Lung (tissue), 12 donors: ENCODE results near the gene CPSF3. TPM values are rescaled to one million over a fixed set of nuclear protein-coding genes. Genes with fewer than 3 reads are reported as not detected.

Experiments
- ATAC-seq: fragments of 200-7000 bp; cut with Tn5 transposase; one replicate; pipeline ENCODE4 v1.9.1; 2020; ENCODE audit warnings: moderate number of reproducible peaks; ENCODE audit not compliant: insufficient read depth, low FRiP score
- DNase-seq, 3 donors: peaks; one replicate each; pipeline ENCODE4 v3.0.0-alpha.2; 2013 to 2017
- H3K27ac ChIP-seq, 2 donors: one replicate each; pipeline ENCODE4 v1.5.1; 2013; ENCODE audit warnings: mild to moderate bottlenecking in 2 of 2, moderate library complexity in 2 of 2, control low read depth in 1 of 2, inconsistent platforms in 1 of 2, low read depth in 1 of 2, low read length in 1 of 2
- H3K27me3 ChIP-seq, 3 donors: one replicate each; pipeline ENCODE4 v1.5.1; 2013; ENCODE audit warnings: low read length in 2 of 3; ENCODE audit not compliant: control insufficient read depth in 3 of 3, insufficient read depth in 3 of 3
- H3K36me3 ChIP-seq, 4 donors: one replicate each; pipeline ENCODE4 v1.5.1; 2013; ENCODE audit warnings: low read length in 4 of 4, mild to moderate bottlenecking in 1 of 4, moderate library complexity in 1 of 4; ENCODE audit not compliant: control insufficient read depth in 4 of 4, insufficient read depth in 4 of 4
- H3K4me1 ChIP-seq, 5 donors: one replicate each; pipeline ENCODE4 v1.5.1; 2013; ENCODE audit warnings: low read length in 5 of 5, mild to moderate bottlenecking in 2 of 5, moderate library complexity in 1 of 5; ENCODE audit not compliant: control insufficient read depth in 5 of 5, insufficient read depth in 5 of 5
- H3K4me3 ChIP-seq: one replicate; pipeline ENCODE4 v1.5.1; 2013; ENCODE audit warnings: mild to moderate bottlenecking, control low read depth, moderate library complexity
- H3K9ac ChIP-seq, 2 donors: one replicate each; pipeline ENCODE4 v1.5.1; 2013; ENCODE audit warnings: low read length in 2 of 2, control low read depth in 1 of 2; ENCODE audit not compliant: insufficient read depth in 1 of 2
- H3K9me3 ChIP-seq, 4 donors: one replicate each; pipeline ENCODE4 v1.5.1; 2013; ENCODE audit warnings: low read length in 3 of 4, mild to moderate bottlenecking in 1 of 4, moderate library complexity in 1 of 4; ENCODE audit not compliant: control insufficient read depth in 4 of 4, insufficient read depth in 3 of 4
- CTCF ChIP-seq: IDR thresholded peaks from 2 replicates; pipeline ENCODE4 v1.5.1; 2012; ENCODE audit warnings: mild to moderate bottlenecking; ENCODE audit errors: control extremely low read depth, extremely low read depth
- WGBS, 2 donors: extraction: QIAGEN DNeasy Blood & Tissue Kit; methylation state at CpG; one replicate each; pipeline ENCODE4 v1.1.7; 2013; 5-methylcytosine and 5-hydroxymethylcytosine counted together
- polyA plus RNA-seq, 2 donors: library from polyadenylated mRNA; stranded (reverse); fragments of 200-250 nt; gene quantifications; one replicate each; pipeline ENCODE4 v1.2.1, GENCODE V29; 2013
- total RNA-seq, 2 donors: library from RNA; depleted of rRNA in 1 of 2; stranded (reverse); fragments of >200 nt in 1 of 2; gene quantifications; one replicate each; pipeline ENCODE4 v1.2.1, GENCODE V29; 2014 to 2021
- donor health status: control.
- donor health status: control.
- donor health status: Bipolar disorder and iron deficiency.
- donor health status: healthy.
- donor health status: DM: yes; HTN: yes; CAD: no.

Gene CPSF3
- total and polyA plus RNA-seq, 4 donors = 15.6 to 25.9 (median 20.8) TPM

- no peak overlapping the region for H3K9ac ChIP-seq
- ATAC-seq = no peak
- peaks cover 6 to 14% (median 11%) of the 10 kb centered on the region in 4 donors for H3K36me3 ChIP-seq
- 93 to 97% methylated on average over 3 of the region's 3 CpGs for WGBS, 2 donors
- H3K27ac ChIP-seq = no peak overlapping the region
- no peak for TF ChIP-seq CTCF
- H3K4me3 ChIP-seq = no peak overlapping the region
- H3K4me1 ChIP-seq = peaks cover 0 to 2% (median 0%) of the 10 kb centered on the region in 5 donors
- no peaks in the 10 kb centered on the region for H3K9me3 ChIP-seq
- no peaks in the 10 kb centered on the region for H3K27me3 ChIP-seq
- DNase-seq = no peak
Observed at GRCh38 chr2:9461079-9461478, 37.6 kb downstream of the CPSF3 start.

GRCh38 chr2:9462313-9462712 is 38.9 kb downstream of the CPSF3 start:
- H3K4me1 ChIP-seq = peaks cover 0 to 2% (median 0%) of the 10 kb centered on the region in 5 donors
- WGBS, 2 donors = 91 to 98% methylated on average over 5 of the region's 5 CpGs
- H3K36me3 ChIP-seq = peaks cover 3 to 15% (median 8%) of the 10 kb centered on the region in 4 donors
- DNase-seq (no peak), ATAC-seq (no peak)
- no peaks in the 10 kb centered on the region for H3K27me3 ChIP-seq
- H3K4me3 ChIP-seq = no peak overlapping the region
- no peak overlapping the region for H3K9ac ChIP-seq
- no peaks in the 10 kb centered on the region for H3K9me3 ChIP-seq
- TF ChIP-seq CTCF = no peak
- H3K27ac ChIP-seq = no peak overlapping the region

DNA sequence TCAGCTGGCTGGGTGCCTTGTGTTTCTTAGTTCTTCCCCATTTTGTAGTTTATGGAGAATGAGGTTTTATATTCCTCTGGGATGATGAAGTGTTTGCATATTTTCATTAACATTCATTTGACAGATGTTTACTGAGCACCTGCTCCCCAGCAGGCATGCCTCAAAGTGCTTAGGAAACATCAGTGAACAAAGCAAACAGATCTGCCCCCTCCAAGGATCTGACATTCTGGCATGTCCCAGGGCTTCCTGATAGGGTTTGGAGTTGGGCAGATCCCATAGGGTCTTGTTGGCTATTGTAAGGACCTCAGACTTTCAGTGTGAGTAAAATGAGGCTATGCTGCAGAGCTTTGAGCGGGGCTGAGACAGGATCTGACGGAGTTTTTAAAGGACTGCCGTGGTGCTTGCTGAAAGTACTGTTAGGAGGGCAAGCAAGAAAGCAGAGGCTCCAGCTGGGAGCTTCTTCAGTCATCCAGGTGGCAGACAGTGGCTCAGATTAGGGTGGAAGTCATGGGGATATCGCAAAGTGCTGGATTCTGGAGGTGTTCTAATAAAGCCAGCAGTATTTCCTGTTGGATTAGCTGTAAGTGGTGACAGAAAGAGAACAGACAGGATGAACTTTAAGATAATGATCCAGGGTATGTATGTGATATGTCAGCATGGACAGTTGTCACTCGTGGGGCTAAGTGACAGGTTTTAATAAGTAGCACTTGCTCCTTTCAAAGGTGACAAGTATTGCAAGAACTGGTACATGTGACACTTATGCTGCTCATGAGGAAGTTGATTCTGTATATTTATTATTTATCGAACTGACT is 39.6 kb downstream of the CPSF3 start:
- Histone ChIP-seq H3K4me3 (no peak overlapping the region), H3K9me3 (no peaks in the 10 kb centered on the region), H3K36me3 (peaks cover 3 to 13% (median 9%) of the 10 kb centered on the region in 4 donors), H3K9ac (no peak overlapping the region), H3K4me1 (peaks cover 0 to 2% (median 0%) of the 10 kb centered on the region in 5 donors), H3K27me3 (no peaks in the 10 kb centered on the region), H3K27ac (no peak overlapping the region)
- ATAC-seq (no peak), DNase-seq (no peak)
- TF ChIP-seq CTCF = no peak
- 74 to 82% methylated on average over 6 of the region's 6 CpGs for WGBS, 2 donors
